IMR-90 (cell line): ENCODE results near the gene NCKAP5. TPM values are rescaled to one million over a fixed set of nuclear protein-coding genes. Genes with fewer than 3 reads are reported as not detected.

Experiments used
- ATAC-seq: fragments of 200-7000 bp; cut with Tn5 transposase; 2 replicates; pipeline ENCODE4 v1.9.1; 2020; ENCODE audit warnings: low read depth, mild to moderate bottlenecking, moderate library complexity
- BruUV-seq: library from RNA; stranded (reverse); fragments of 400-500 nt; replicated peaks from 2 replicates; lab custom pipeline; 2021; lab: Mats Ljungman, UMichigan
- CTCF ChIA-PET: fragments of 300-600 bp; formaldehyde crosslinking; extraction: SDS; loops from one replicate; lab custom pipeline; 2021; ENCODE audit warnings: antibody characterized with exemption; lab: Yijun Ruan, JAX
- POLR2A ChIA-PET: fragments of 300-600 bp; sonication (Branson Sonifier 250); formaldehyde crosslinking; loops from one replicate; lab custom pipeline; 2022; ENCODE audit warnings: antibody characterized with exemption; ENCODE audit not compliant: unreplicated experiment; lab: Charles Lee
- DNase-seq: peaks from one replicate; pipeline ENCODE4 v3.0.0; 2013
- H2AFZ ChIP-seq: replicated peaks from 2 replicates; pipeline ENCODE3; 2013; ENCODE audit warnings: low read length, mild to moderate bottlenecking; ENCODE audit not compliant: poor library complexity
- H2AK5ac ChIP-seq: 2 replicates; pipeline ENCODE4 v1.6.1; 2013; ENCODE audit warnings: low read depth, low read length, inconsistent platforms
- H2AK9ac ChIP-seq: replicated peaks from 2 replicates; pipeline ENCODE3; 2013; ENCODE audit warnings: mild to moderate bottlenecking, low read depth, low read length, moderate library complexity; ENCODE audit not compliant: poor library complexity
- H2BK120ac ChIP-seq: 2 replicates; pipeline ENCODE4 v1.6.1; 2013; ENCODE audit warnings: low read depth, low read length, inconsistent platforms
- H2BK15ac ChIP-seq: 3 replicates; pipeline ENCODE4 v1.6.1; 2013; ENCODE audit warnings: low read depth, low read length, inconsistent platforms
- H2BK20ac ChIP-seq: 2 replicates; pipeline ENCODE4 v1.6.1; 2013; ENCODE audit warnings: low read depth, mild to moderate bottlenecking, inconsistent platforms, low read length, moderate library complexity
- H2BK5ac ChIP-seq: 2 replicates; pipeline ENCODE4 v1.6.1; 2013; ENCODE audit warnings: mild to moderate bottlenecking, low read depth, low read length, inconsistent platforms; ENCODE audit not compliant: poor library complexity, severe bottlenecking
- H3K14ac ChIP-seq: replicated peaks from 2 replicates; pipeline ENCODE4 v1.6.1; 2013; ENCODE audit warnings: low read depth, low read length, inconsistent platforms
- H3K18ac ChIP-seq: 2 replicates; pipeline ENCODE4 v1.6.1; 2013; ENCODE audit warnings: low read depth, low read length, control low read depth
- H3K23ac ChIP-seq: 2 replicates; pipeline ENCODE4 v1.6.1; 2013; ENCODE audit warnings: low read depth, low read length, inconsistent platforms
- H3K27ac ChIP-seq: 2 replicates; pipeline ENCODE4 v1.5.1; 2013; ENCODE audit warnings: mild to moderate bottlenecking, control low read depth, low read length; ENCODE audit not compliant: insufficient read depth
- H3K27me3 ChIP-seq: 2 replicates; pipeline ENCODE4 v1.6.1; 2013; ENCODE audit warnings: low read length; ENCODE audit not compliant: control insufficient read depth, insufficient read depth
- H3K36me3 ChIP-seq: 2 replicates; pipeline ENCODE4 v1.6.1; 2013; ENCODE audit warnings: low read length, mixed read lengths; ENCODE audit not compliant: control insufficient read depth, insufficient read depth
- H3K4ac ChIP-seq: 2 replicates; pipeline ENCODE4 v1.6.1; 2013; ENCODE audit warnings: low read depth, low read length, inconsistent platforms
- H3K4me1 ChIP-seq: 2 replicates; pipeline ENCODE4 v1.6.1; 2013; ENCODE audit warnings: low read length, mixed read lengths; ENCODE audit not compliant: control insufficient read depth, insufficient read depth
- H3K4me2 ChIP-seq: 2 replicates; pipeline ENCODE4 v1.6.1; 2013; ENCODE audit warnings: low read depth, mild to moderate bottlenecking, control low read depth, low read length, moderate library complexity
- H3K4me3 ChIP-seq: 2 replicates; pipeline ENCODE4 v1.5.1; 2013; ENCODE audit warnings: low read depth, mild to moderate bottlenecking, control low read depth, low read length, moderate library complexity; ENCODE audit not compliant: insufficient read depth
- H3K56ac ChIP-seq: 2 replicates; pipeline ENCODE4 v1.6.1; 2013; ENCODE audit warnings: low read length, inconsistent platforms; ENCODE audit not compliant: insufficient read depth; ENCODE audit errors: extremely low read depth
- H3K79me1 ChIP-seq, 2 experiments: 2 replicates each; pipeline ENCODE4 v1.6.1; 2013; ENCODE audit warnings: low read length in 2 of 2, inconsistent platforms in 1 of 2, low read depth in 1 of 2
- H3K9ac ChIP-seq: 2 replicates; pipeline ENCODE4 v1.6.1; 2013; ENCODE audit warnings: low read depth, low read length, control low read depth
- H3K9me1 ChIP-seq: 2 replicates; pipeline ENCODE4 v1.6.1; 2013; ENCODE audit warnings: low read length, inconsistent platforms; ENCODE audit not compliant: insufficient read depth
- H3K9me3 ChIP-seq: 2 replicates; pipeline ENCODE4 v1.6.1; 2013; ENCODE audit warnings: low read length; ENCODE audit not compliant: control insufficient read depth, insufficient read depth
- H4K20me1 ChIP-seq: 2 replicates; pipeline ENCODE4 v1.6.1; 2013; ENCODE audit warnings: low read length, inconsistent platforms; ENCODE audit not compliant: insufficient read depth
- H4K5ac ChIP-seq: 2 replicates; pipeline ENCODE4 v1.6.1; 2013; ENCODE audit warnings: mild to moderate bottlenecking, low read depth, low read length, control low read depth
- H4K8ac ChIP-seq, 2 experiments: 2 replicates each; pipeline ENCODE4 v1.6.1; 2013; ENCODE audit warnings: low read depth in 2 of 2, low read length in 2 of 2, control low read depth in 1 of 2, inconsistent platforms in 1 of 2
- H4K91ac ChIP-seq: 2 replicates; pipeline ENCODE4 v1.6.1; 2013; ENCODE audit warnings: low read depth, low read length, inconsistent platforms; ENCODE audit not compliant: insufficient read depth
- CHD1 ChIP-seq: IDR thresholded peaks from 2 replicates; pipeline ENCODE4 v1.6.1; 2012; ENCODE audit warnings: low read depth, low read length, improper control_type of control experiment
- MAFK ChIP-seq: IDR thresholded peaks from 2 replicates; pipeline ENCODE4 v1.6.1; 2012; ENCODE audit warnings: low read depth, low read length, improper control_type of control experiment
- NFE2L2 ChIP-seq: fragments of 150-350 bp; IDR thresholded peaks from 2 replicates; pipeline ENCODE4 v1.6.1; 2016; ENCODE audit warnings: low read depth, mild to moderate bottlenecking, low read length
- POLR2A ChIP-seq: IDR thresholded peaks from 2 replicates; pipeline ENCODE4 v1.6.1; 2012; ENCODE audit warnings: mild to moderate bottlenecking, low read depth, low read length
- RCOR1 ChIP-seq: IDR thresholded peaks from 2 replicates; pipeline ENCODE4 v1.6.1; 2012; ENCODE audit warnings: mild to moderate bottlenecking, low read length, improper control_type of control experiment; ENCODE audit not compliant: insufficient replicate concordance
- RFX5 ChIP-seq: IDR thresholded peaks from 2 replicates; pipeline ENCODE4 v1.8.0; 2012; ENCODE audit warnings: low read depth, mild to moderate bottlenecking, low read length, moderate library complexity
- dilution Hi-C: fragments of 300-500 bp; cut with HindIII; formaldehyde crosslinking; loops from one replicate; pipeline ENCODE4 v1.14.3; 2018; ENCODE audit warnings: low sequenced_read_pairs; ENCODE audit not compliant: unreplicated experiment
- in situ Hi-C: fragments of 300-500 bp; cut with MboI; formaldehyde crosslinking; loops from 3 replicates; pipeline ENCODE4 v1.14.3; 2019; ENCODE audit warnings: low sequenced_read_pairs, inconsistent platforms, mixed read lengths
- intact Hi-C: fragments of 100-400 bp; cut with micrococcal nuclease; formaldehyde crosslinking; loops from 2 replicates; pipeline ENCODE4 v1.10.0; 2022
- polyA plus RNA-seq, 3 experiments: library from polyadenylated mRNA; depleted of rRNA; stranded (reverse); fragments of >200 nt; gene quantifications; 2 replicates each; pipeline ENCODE4 v1.2.3, GENCODE V29; 2012; ENCODE audit warnings: low replicate concordance in 1 of 3
- total RNA-seq: library from RNA; depleted of rRNA; stranded (reverse); fragments of >200 nt; gene quantifications from 2 replicates; pipeline ENCODE4 v1.2.3, GENCODE V29; 2012
- TF ChIP-seq, protein P1 (sequence below): conservative IDR thresholded peaks from 2 replicates; pipeline ENCODE4 v1.5.1; 2012; ENCODE audit warnings: mild to moderate bottlenecking, low read depth, low read length, improper control_type of control experiment

NCKAP5 gene
- total and polyA plus RNA-seq, 2 of the 4 experiments (the other 2 are of a cell fraction): 2.7 to 3.9 TPM

DNA sequence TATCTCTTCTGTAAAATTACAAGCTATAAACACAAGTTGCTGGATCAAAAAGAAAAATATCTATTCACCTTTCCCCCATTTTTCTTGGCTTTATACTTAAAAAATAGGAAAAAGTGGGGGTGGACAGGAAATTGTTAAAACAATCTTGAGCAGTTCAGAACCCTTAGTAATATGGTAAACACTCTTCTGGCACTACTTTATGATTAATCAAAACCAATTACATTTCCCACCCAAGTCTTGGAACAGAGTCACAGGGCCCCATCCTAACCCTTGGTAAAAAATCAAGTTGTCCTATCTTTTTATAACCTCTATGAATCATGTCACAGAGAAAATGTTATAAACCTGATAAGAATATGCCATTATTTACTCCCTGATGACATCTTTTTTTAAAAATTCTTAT, 570.0 kb downstream of the NCKAP5 start:
- peak; percentile 4 for DNase-seq
- Histone ChIP-seq H3K56ac (no peak overlapping the region), H2AK9ac (no peak overlapping the region), H3K27me3 (no peaks in the 10 kb centered on the region), H3K14ac (no peak overlapping the region), H3K9me3 (no peaks in the 10 kb centered on the region), H3K9ac (no peak overlapping the region), H3K4me3 (no peak overlapping the region), H3K9me1 (peaks cover 4% of the 10 kb centered on the region; the same call in 1 of the 2 replicates), H3K4me2 (no peak overlapping the region), H3K27ac (no peak overlapping the region), H4K91ac (no peak overlapping the region), H3K23ac (no peak overlapping the region), H3K79me1 (peaks cover 0 to 20% of the 10 kb centered on the region in 2 experiments; a peak in 2 of 4 replicates), H2BK20ac (no peak overlapping the region), H3K4ac (no peak overlapping the region), H4K8ac (no peak overlapping the region), H2BK5ac (no peak overlapping the region), H4K20me1 (no peaks in the 10 kb centered on the region; the same call in 1 of the 2 replicates), H3K18ac (no peak overlapping the region), H4K5ac (no peak overlapping the region), H2AFZ (no peak overlapping the region), H2BK15ac (no peak overlapping the region), H3K36me3 (peaks cover 4% of the 10 kb centered on the region; the same call in 1 of the 2 replicates), H3K4me1 (no peaks in the 10 kb centered on the region; the same call in 1 of the 2 replicates), H2BK120ac (no peak overlapping the region), H2AK5ac (no peak overlapping the region)
- in situ Hi-C loops: no loop called here
- POLR2A ChIA-PET: no interaction called here
- ATAC-seq: no peak
- CTCF ChIA-PET: no interaction called here
- dilution Hi-C loops: no loop called here
- TF ChIP-seq, protein P1, sequence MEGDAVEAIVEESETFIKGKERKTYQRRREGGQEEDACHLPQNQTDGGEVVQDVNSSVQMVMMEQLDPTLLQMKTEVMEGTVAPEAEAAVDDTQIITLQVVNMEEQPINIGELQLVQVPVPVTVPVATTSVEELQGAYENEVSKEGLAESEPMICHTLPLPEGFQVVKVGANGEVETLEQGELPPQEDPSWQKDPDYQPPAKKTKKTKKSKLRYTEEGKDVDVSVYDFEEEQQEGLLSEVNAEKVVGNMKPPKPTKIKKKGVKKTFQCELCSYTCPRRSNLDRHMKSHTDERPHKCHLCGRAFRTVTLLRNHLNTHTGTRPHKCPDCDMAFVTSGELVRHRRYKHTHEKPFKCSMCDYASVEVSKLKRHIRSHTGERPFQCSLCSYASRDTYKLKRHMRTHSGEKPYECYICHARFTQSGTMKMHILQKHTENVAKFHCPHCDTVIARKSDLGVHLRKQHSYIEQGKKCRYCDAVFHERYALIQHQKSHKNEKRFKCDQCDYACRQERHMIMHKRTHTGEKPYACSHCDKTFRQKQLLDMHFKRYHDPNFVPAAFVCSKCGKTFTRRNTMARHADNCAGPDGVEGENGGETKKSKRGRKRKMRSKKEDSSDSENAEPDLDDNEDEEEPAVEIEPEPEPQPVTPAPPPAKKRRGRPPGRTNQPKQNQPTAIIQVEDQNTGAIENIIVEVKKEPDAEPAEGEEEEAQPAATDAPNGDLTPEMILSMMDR: no peak
- TF ChIP-seq CHD1 (no peak), POLR2A (no peak), MAFK (no peak), RCOR1 (no peak), RFX5 (no peak), NFE2L2 (no peak)
- no TSS peak for BruUV-seq
- intact Hi-C loops: no loop called here
